PC-9 (cell line): Measurements from ENCODE around the gene GNAL. TPM values are rescaled to one million over a fixed set of nuclear protein-coding genes. Genes with fewer than 3 reads are reported as not detected.

Experiments
- BruUV-seq: library from RNA; stranded (reverse); fragments of 400-500 nt; replicated peaks from 2 replicates; lab custom pipeline; 2021; lab: Mats Ljungman, UMichigan
- CTCF ChIA-PET: fragments of 300-600 bp; sonication (Branson Sonifier 250); formaldehyde crosslinking; loops from one replicate; lab custom pipeline; 2022; ENCODE audit warnings: antibody characterized with exemption; lab: Charles Lee
- POLR2A ChIA-PET: fragments of 300-600 bp; sonication (Branson Sonifier 250); formaldehyde crosslinking; loops from one replicate; lab custom pipeline; 2022; ENCODE audit warnings: antibody characterized with exemption; ENCODE audit not compliant: unreplicated experiment; lab: Charles Lee
- DNase-seq, 2 experiments: peaks; one replicate each; pipeline versions ENCODE4 v3.0.0 to v3.0.0-alpha.2; 2015 to 2022; ENCODE audit warnings: mixed read lengths in 1 of 2
- H2AFZ ChIP-seq: fragments of 200-600 bp; sonication (generic); 2 replicates; pipeline ENCODE4 v1.8.1; 2017; ENCODE audit warnings: antibody characterized with exemption
- H3F3A ChIP-seq: fragments of 200-600 bp; sonication (generic); 2 replicates; pipeline ENCODE4 v1.8.1; 2017; ENCODE audit warnings: antibody characterized with exemption, mild to moderate bottlenecking, low read depth; ENCODE audit not compliant: insufficient read depth
- H3K27ac ChIP-seq: fragments of 200-600 bp; sonication (generic); 2 replicates; pipeline ENCODE4 v1.6.1; 2016; ENCODE audit warnings: mixed run types
- H3K27me3 ChIP-seq: fragments of 200-600 bp; sonication (generic); 2 replicates; pipeline ENCODE4 v1.6.1; 2016; ENCODE audit warnings: low read depth, mixed run types; ENCODE audit not compliant: insufficient read depth
- H3K36me3 ChIP-seq: fragments of 200-600 bp; sonication (generic); 2 replicates; pipeline ENCODE4 v1.6.1; 2016; ENCODE audit warnings: low read depth, mixed run types
- H3K4me1 ChIP-seq: fragments of 200-600 bp; sonication (generic); replicated peaks from 2 replicates; pipeline ENCODE4 v1.6.1; 2016; ENCODE audit warnings: mixed run types; ENCODE audit not compliant: insufficient read depth
- H3K4me2 ChIP-seq: fragments of 200-600 bp; sonication (generic); 2 replicates; pipeline ENCODE4 v1.6.1; 2017; ENCODE audit warnings: mixed run types
- H3K4me3 ChIP-seq: fragments of 200-600 bp; sonication (generic); 2 replicates; pipeline ENCODE4 v1.6.1; 2016; ENCODE audit warnings: mixed run types
- H3K79me2 ChIP-seq: fragments of 200-600 bp; sonication (generic); 2 replicates; pipeline ENCODE4 v1.6.1; 2017; ENCODE audit warnings: low read depth, mixed run types
- H3K9me2 ChIP-seq: fragments of 200-600 bp; sonication (generic); 2 replicates; pipeline ENCODE4 v1.8.1; 2017; ENCODE audit warnings: mild to moderate bottlenecking; ENCODE audit not compliant: insufficient read depth
- H3K9me3 ChIP-seq: fragments of 200-600 bp; sonication (generic); 2 replicates; pipeline ENCODE4 v1.8.1; 2016; ENCODE audit warnings: low read depth; ENCODE audit not compliant: insufficient read depth
- H4K20me1 ChIP-seq: fragments of 200-600 bp; sonication (generic); 2 replicates; pipeline ENCODE4 v1.8.1; 2017; ENCODE audit not compliant: insufficient read depth
- CTCF ChIP-seq: fragments of 200-600 bp; sonication (generic); conservative IDR thresholded peaks from 2 replicates; pipeline ENCODE4 v1.6.1; 2017; ENCODE audit warnings: mixed run types, antibody characterized with exemption, mild to moderate bottlenecking, moderate library complexity
- EZH2 ChIP-seq: fragments of 200-600 bp; sonication (generic); IDR thresholded peaks from 2 replicates; pipeline ENCODE4 v1.8.0; 2017; ENCODE audit warnings: antibody characterized with exemption, low read depth
- intact Hi-C: fragments of 100-400 bp; cut with micrococcal nuclease; formaldehyde crosslinking; loops from one replicate; pipeline ENCODE4 v1.10.0; 2022; ENCODE audit not compliant: unreplicated experiment
- total RNA-seq: library from RNA; stranded (reverse); gene quantifications from 2 replicates; pipeline ENCODE4 v1.2.3, GENCODE V29; 2021

The GNAL gene
- total RNA-seq, 1 experiment from 2014 or later = 3.3 TPM

- no peaks in the 10 kb centered on the region for H3K9me3 ChIP-seq
- intact Hi-C loops = no loop called here
- ChIA-PET CTCF (no interaction called here), POLR2A (no interaction called here)
- no peaks in the 10 kb centered on the region for H3K9me2 ChIP-seq
- H3F3A ChIP-seq = no peaks in the 10 kb centered on the region
- no peaks in the 10 kb centered on the region for H3K79me2 ChIP-seq
- no peaks in the 10 kb centered on the region for H3K4me1 ChIP-seq
- BruUV-seq = no TSS peak
- no peak overlapping the region for H2AFZ ChIP-seq
- H3K27me3 ChIP-seq = peaks cover 19% of the 10 kb centered on the region
- H3K4me3 ChIP-seq = no peak overlapping the region
- TF ChIP-seq CTCF = no peak
- no peak for TF ChIP-seq EZH2
- no peaks in the 10 kb centered on the region for H3K36me3 ChIP-seq
- no peak overlapping the region for H3K4me2 ChIP-seq
- H3K27ac ChIP-seq = no peak overlapping the region
- no peak for DNase-seq
- H4K20me1 ChIP-seq = no peaks in the 10 kb centered on the region
Measured at GRCh38 chr18:11749305-11749704, 60.2 kb downstream of the GNAL start.

DNA sequence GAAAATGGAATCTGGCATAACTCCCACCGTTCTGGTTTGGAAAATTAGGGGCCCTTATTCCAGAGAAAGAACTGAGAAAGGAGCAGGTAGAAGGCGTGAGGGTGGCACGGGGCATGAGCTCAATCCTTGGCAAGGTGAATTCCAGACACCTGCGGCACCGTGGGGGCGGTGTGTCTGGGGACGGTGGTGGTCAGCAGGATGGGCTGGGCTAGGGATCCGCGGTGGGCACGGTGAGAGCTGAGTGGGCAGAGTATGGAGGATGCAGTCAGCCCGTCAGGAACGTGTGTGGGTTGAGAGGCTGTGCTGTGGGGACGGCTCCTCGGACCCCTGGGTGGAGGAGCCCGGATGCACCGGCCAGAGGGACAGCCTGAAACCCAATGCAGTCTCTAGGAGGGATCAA is 61.1 kb downstream of the GNAL start:
- BruUV-seq = no TSS peak
- no peak overlapping the region for H3K4me2 ChIP-seq
- no peak for DNase-seq
- H3K27me3 ChIP-seq = peaks cover 11% of the 10 kb centered on the region
- intact Hi-C loops = no loop called here
- CTCF ChIA-PET = no interaction called here
- no peaks in the 10 kb centered on the region for H3F3A ChIP-seq
- POLR2A ChIA-PET = no interaction called here
- no peaks in the 10 kb centered on the region for H3K9me3 ChIP-seq
- H2AFZ ChIP-seq = no peak overlapping the region
- no peaks in the 10 kb centered on the region for H3K79me2 ChIP-seq
- no peaks in the 10 kb centered on the region for H3K36me3 ChIP-seq
- H3K9me2 ChIP-seq = no peaks in the 10 kb centered on the region
- H3K4me1 ChIP-seq = no peaks in the 10 kb centered on the region
- TF ChIP-seq CTCF (no peak), EZH2 (no peak)
- no peak overlapping the region for H3K27ac ChIP-seq
- no peaks in the 10 kb centered on the region for H4K20me1 ChIP-seq
- no peak overlapping the region for H3K4me3 ChIP-seq

- intact Hi-C loops = no loop called here
- no peak overlapping the region for H3K4me2 ChIP-seq
- H3F3A ChIP-seq = no peaks in the 10 kb centered on the region
- peaks cover 7% of the 10 kb centered on the region for H3K27me3 ChIP-seq
- H3K36me3 ChIP-seq = no peaks in the 10 kb centered on the region
- H3K4me1 ChIP-seq = no peaks in the 10 kb centered on the region
- BruUV-seq = no TSS peak
- no peak for DNase-seq
- no peak overlapping the region for H2AFZ ChIP-seq
- H3K9me2 ChIP-seq = no peaks in the 10 kb centered on the region
- no peaks in the 10 kb centered on the region for H4K20me1 ChIP-seq
- H3K79me2 ChIP-seq = no peaks in the 10 kb centered on the region
- H3K4me3 ChIP-seq = no peak overlapping the region
- TF ChIP-seq EZH2 (no peak), CTCF (no peak)
- ChIA-PET CTCF (no interaction called here), POLR2A (no interaction called here)
- no peaks in the 10 kb centered on the region for H3K9me3 ChIP-seq
- no peak overlapping the region for H3K27ac ChIP-seq
Measured at GRCh38 chr18:11750581-11751310, 61.7 kb downstream of the GNAL start.
